Keratinocyte (primary cell): ENCODE data around the gene SHROOM3.

Experiments
- CTCF ChIP-seq, 3 experiments: IDR thresholded peaks in 1 of 3; conservative IDR thresholded peaks in 1 of 3; optimal IDR thresholded peaks in 1 of 3; 2 replicates in 2 of 3; 3 replicates in 1 of 3; pipeline versions ENCODE3 to v1.5.1; 2011; ENCODE audit warnings: low read length in 3 of 3, mild to moderate bottlenecking in 3 of 3, moderate library complexity in 2 of 3, control low read depth in 1 of 3, inconsistent platforms in 1 of 3; ENCODE audit not compliant: insufficient read depth in 2 of 3; ENCODE audit errors: extremely low read depth in 1 of 3
- EZH2 ChIP-seq: IDR thresholded peaks from one replicate; pipeline ENCODE4 v1.6.1; 2012; ENCODE audit warnings: inconsistent platforms, mild to moderate bottlenecking, low read length, moderate library complexity

- no peak for TF ChIP-seq CTCF (optimal IDR thresholded peaks at IDR 0.05 in 1 of 3, IDR thresholded peaks at IDR 0.05 in 1 of 3, conservative IDR thresholded peaks at IDR 0.05 in 1 of 3; ENCODE audit: extremely low read depth in 1 of 3, insufficient read depth in 2 of 3, low read length in 3 of 3)
- TF ChIP-seq EZH2 = no peak
Observed at GRCh38 chr4:76616526-76616925, 181.5 kb downstream of the SHROOM3 start.
